Mucosa of descending colon (tissue), 3 donors: Measurements from ENCODE around the gene EEF1AKMT2. TPM values are rescaled to one million over a fixed set of nuclear protein-coding genes. Genes with fewer than 3 reads are reported as not detected.
A peak's percentile ranks its signal among the peaks of the same experiment; 100 is the strongest.

Experiments used
- ATAC-seq: fragments of 200-7000 bp; cut with Tn5 transposase; one replicate; pipeline ENCODE4 v1.9.1; 2020; ENCODE audit warnings: mild to moderate bottlenecking, moderate library complexity
- DNase-seq, 3 donors: peaks; one replicate each; pipeline ENCODE4 v3.0.0-alpha.2; 2020
- H3K36me3 ChIP-seq: fragments of 200-600 bp; one replicate; pipeline ENCODE4 v1.8.0; 2021; ENCODE audit warnings: low read depth, mild to moderate bottlenecking
- H3K4me1 ChIP-seq: fragments of 200-600 bp; one replicate; pipeline ENCODE4 v1.8.0; 2021; ENCODE audit warnings: low read depth, mild to moderate bottlenecking
- H3K4me3 ChIP-seq: fragments of 200-600 bp; one replicate; pipeline ENCODE4 v1.8.0; 2021; ENCODE audit warnings: mild to moderate bottlenecking
- H3K9me3 ChIP-seq: fragments of 200-600 bp; one replicate; pipeline ENCODE4 v1.8.0; 2021; ENCODE audit warnings: mild to moderate bottlenecking
- intact Hi-C, 2 donors: fragments of 100-400 bp; cut with DNase I in 1 of 2; cut with micrococcal nuclease in 1 of 2; formaldehyde crosslinking; loops; one replicate each; pipeline versions ENCODE4 v1.11.0 to v1.11.1; 2022; cut with DNase I, micrococcal nuclease
- total RNA-seq, 3 donors: library from RNA; stranded (reverse); fragmentation: NEBNext Ultra II Directional in 2 of 3; extraction: Animal tissue kit (Norgen Biotek cat#: 25700) in 2 of 3; gene quantifications; one replicate each; pipeline versions ENCODE4 v1.2.1 to v1.2.4, GENCODE V29; 2021 to 2023
- TF ChIP-seq, protein P1 (sequence below): fragments of 200-600 bp; IDR thresholded peaks from one replicate; pipeline ENCODE4 v1.8.0; 2022; ENCODE audit warnings: antibody characterized with exemption, mild to moderate bottlenecking
- donor health status: DM: no; HTN: no; CAD: no; lungs with moderate emphysema.
- donor health status: DM: no; HTN: no; CAD: no.
- donor health status: DM: no; HTN: yes; CAD: no.

EEF1AKMT2 gene
- total RNA-seq, 3 donors from 2014 or later: 14.4 to 19.3 (median 18.0) TPM

DNA sequence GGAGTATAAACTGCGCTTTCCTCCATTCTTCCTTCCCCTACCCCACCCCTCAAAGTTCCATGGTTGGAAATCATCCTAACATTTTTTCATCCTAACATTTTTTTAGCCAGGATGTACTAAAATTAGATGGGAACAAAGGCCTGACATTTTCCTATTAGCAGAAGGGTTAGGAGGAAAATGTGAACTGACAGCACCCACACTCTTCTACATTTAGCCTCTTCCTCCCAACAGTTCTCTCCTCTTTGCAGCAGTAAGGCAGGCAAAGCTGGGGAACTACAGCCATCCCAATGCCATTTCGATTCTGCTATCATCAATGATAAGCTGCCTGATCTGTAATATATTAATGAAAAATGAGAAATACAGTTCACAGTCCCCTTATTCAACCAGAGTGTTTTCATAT is 36.1 kb downstream of the EEF1AKMT2 start:
- intact Hi-C loops: no loop called here
- H3K36me3 ChIP-seq: no peaks in the 10 kb centered on the region
- H3K4me3 ChIP-seq: no peak overlapping the region
- no peaks in the 10 kb centered on the region for H3K9me3 ChIP-seq
- no peaks in the 10 kb centered on the region for H3K4me1 ChIP-seq
- ATAC-seq (no peak), DNase-seq (no peak)
- TF ChIP-seq, protein P1, sequence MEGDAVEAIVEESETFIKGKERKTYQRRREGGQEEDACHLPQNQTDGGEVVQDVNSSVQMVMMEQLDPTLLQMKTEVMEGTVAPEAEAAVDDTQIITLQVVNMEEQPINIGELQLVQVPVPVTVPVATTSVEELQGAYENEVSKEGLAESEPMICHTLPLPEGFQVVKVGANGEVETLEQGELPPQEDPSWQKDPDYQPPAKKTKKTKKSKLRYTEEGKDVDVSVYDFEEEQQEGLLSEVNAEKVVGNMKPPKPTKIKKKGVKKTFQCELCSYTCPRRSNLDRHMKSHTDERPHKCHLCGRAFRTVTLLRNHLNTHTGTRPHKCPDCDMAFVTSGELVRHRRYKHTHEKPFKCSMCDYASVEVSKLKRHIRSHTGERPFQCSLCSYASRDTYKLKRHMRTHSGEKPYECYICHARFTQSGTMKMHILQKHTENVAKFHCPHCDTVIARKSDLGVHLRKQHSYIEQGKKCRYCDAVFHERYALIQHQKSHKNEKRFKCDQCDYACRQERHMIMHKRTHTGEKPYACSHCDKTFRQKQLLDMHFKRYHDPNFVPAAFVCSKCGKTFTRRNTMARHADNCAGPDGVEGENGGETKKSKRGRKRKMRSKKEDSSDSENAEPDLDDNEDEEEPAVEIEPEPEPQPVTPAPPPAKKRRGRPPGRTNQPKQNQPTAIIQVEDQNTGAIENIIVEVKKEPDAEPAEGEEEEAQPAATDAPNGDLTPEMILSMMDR: no peak

DNA sequence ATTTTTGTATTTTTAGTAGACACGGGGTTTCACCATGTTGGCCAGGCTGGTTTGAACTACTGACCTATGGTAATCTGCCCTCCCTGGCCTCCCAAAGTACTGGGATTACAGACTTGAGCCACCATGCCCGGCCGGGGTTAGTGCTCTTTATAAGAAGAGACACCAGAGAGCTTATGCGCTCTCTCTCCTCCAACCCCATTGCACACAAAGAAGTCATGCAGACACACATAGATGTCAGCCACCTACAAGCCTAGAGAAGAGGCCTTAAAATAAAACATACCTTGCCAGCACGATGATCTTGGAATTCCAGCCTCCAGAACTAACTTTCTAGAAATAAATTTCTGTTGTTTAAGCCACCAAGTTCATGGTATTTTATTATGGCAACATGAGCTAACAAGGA is 37.5 kb downstream of the EEF1AKMT2 start:
- Histone ChIP-seq H3K36me3 (no peaks in the 10 kb centered on the region), H3K9me3 (no peaks in the 10 kb centered on the region), H3K4me1 (no peaks in the 10 kb centered on the region), H3K4me3 (no peak overlapping the region)
- DNase-seq (no peak), ATAC-seq (no peak)
- intact Hi-C loops: no loop called here
- TF ChIP-seq, protein P1: no peak

DNA sequence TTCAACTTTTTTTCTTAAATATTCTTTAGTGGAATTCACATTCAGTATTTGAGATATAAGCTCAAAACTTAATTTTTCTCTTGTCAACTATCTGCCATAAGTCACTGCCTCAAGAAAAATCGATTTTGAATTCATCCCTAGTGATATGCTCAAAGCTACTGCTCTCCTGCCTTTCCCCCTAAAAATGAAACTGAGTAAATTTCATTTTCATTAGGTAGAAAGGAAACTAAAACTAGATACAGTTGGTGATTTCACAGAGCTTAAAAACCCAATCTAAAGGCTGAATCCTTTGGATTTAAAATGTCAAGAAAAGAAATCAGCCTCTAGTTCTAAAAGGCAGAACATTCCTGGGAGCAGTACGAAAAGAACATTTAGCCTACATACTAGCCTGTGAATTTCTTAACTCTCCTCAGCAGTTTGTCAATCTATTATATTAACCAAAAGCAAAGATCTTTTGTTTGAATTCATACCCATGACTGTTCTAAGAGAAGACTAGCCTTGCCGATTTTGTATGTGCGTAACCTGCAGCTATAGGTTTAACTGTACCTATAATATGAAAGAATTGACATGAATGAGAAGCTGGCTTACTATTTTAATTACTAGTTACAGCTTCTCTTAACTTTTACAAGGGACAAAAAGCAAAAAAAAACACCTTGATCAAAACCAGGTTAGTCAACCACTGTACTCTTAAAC is 42.6 kb downstream of the EEF1AKMT2 start:
- no peaks in the 10 kb centered on the region for H3K36me3 ChIP-seq
- H3K9me3 ChIP-seq: no peaks in the 10 kb centered on the region
- peaks cover 19% of the 10 kb centered on the region for H3K4me1 ChIP-seq
- DNase-seq (no peak), ATAC-seq (no peak)
- intact Hi-C loops: loop anchor here (5.0 to 10.0 kb wide), 2 partner anchors 104 to 217 kb away; no protein-coding TSS in a partner anchor
- H3K4me3 ChIP-seq: no peak overlapping the region
- TF ChIP-seq, protein P1: no peak

DNA sequence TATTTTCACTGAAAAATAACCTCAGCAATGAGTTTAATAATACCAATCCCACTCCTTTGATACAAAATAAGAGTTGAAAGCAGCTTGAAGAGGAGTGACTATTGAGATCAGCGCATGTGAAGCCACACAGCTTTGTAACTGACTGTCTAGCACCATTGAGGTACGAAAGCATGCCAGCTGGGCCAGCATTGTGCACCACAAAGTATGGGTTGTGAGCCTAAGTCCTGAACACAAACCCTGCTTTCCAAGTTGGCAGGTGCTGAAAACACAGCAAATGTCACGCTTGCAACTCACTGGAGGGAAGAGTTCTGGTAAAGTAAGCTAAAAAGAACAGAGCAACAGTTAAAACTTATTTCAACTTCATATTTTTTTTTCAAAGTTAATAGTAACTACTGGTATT is 43.5 kb downstream of the EEF1AKMT2 start:
- DNase-seq: peak in 2 of 3 donors; percentile 33 to 50
- TF ChIP-seq, protein P1: no peak
- Histone ChIP-seq H3K9me3 (no peaks in the 10 kb centered on the region), H3K36me3 (no peaks in the 10 kb centered on the region), H3K4me3 (no peak overlapping the region), H3K4me1 (peaks cover 19% of the 10 kb centered on the region)
- ATAC-seq: no peak
- intact Hi-C loops: loop anchor here (5.0 to 10.0 kb wide), 2 partner anchors 103 to 216 kb away; no protein-coding TSS in a partner anchor

DNA sequence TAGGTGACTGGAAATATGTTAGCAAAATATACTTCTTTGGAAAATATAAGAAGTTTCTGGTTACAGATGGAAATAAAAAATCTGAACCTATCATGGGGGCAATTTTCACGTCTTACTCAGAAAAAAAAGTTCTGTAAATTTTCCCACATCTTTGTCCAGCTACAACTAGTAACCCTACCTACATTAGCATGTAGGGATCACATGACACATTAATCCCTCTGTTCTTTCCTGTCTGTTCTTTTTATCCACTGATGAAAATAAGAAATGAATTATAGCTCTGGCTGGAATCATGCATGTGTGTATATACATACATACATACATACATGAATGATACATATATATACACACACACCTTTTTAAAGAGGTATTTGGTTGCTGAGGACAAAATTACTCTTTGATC is 43.9 kb downstream of the EEF1AKMT2 start:
- intact Hi-C loops: loop anchor here (5.0 to 10.0 kb wide), 2 partner anchors 103 to 215 kb away; no protein-coding TSS in a partner anchor
- Histone ChIP-seq H3K4me3 (no peak overlapping the region), H3K4me1 (peaks cover 19% of the 10 kb centered on the region), H3K9me3 (no peaks in the 10 kb centered on the region), H3K36me3 (no peaks in the 10 kb centered on the region)
- TF ChIP-seq, protein P1: no peak
- DNase-seq (no peak), ATAC-seq (no peak)
